T1000 (cell line): ENCODE results near the gene PPP1R9A.
A peak's percentile ranks its signal among the peaks of the same experiment; 100 is the strongest.

Source experiments
- DNase-seq: peaks from one replicate; lab custom pipeline; 2025; ENCODE audit warnings: mixed read lengths; lab: John Stamatoyannopoulos, UW

PPP1R9A gene

GRCh38 chr7:95204618-95205017 is 297.2 kb downstream of the PPP1R9A start:
- DNase-seq: no peak

GRCh38 chr7:95205665-95206225 is 298.4 kb downstream of the PPP1R9A start:
- DNase-seq: no peak

- DNase-seq: no peak
Measured at GRCh38 chr7:95209276-95209675, 301.9 kb downstream of the PPP1R9A start.

- no peak for DNase-seq
Measured at GRCh38 chr7:95209788-95210187, 302.4 kb downstream of the PPP1R9A start.

GRCh38 chr7:95213148-95213547 is 305.8 kb downstream of the PPP1R9A start:
- no peak for DNase-seq

- peak; percentile 27 for DNase-seq
Measured at GRCh38 chr7:95213809-95214492, 306.6 kb downstream of the PPP1R9A start.

GRCh38 chr7:95219721-95220120 is 312.3 kb downstream of the PPP1R9A start:
- no peak for DNase-seq

GRCh38 chr7:95220328-95220727 is 312.9 kb downstream of the PPP1R9A start:
- DNase-seq: no peak

- no peak for DNase-seq
Measured at GRCh38 chr7:95225301-95225700, 317.9 kb downstream of the PPP1R9A start.

GRCh38 chr7:95229301-95229700 is 321.9 kb downstream of the PPP1R9A start:
- no peak for DNase-seq

- no peak for DNase-seq
Measured at GRCh38 chr7:95238252-95238943, 331.0 kb downstream of the PPP1R9A start.

GRCh38 chr7:95240921-95241320 is 333.5 kb downstream of the PPP1R9A start:
- DNase-seq: no peak

- no peak for DNase-seq
Measured at GRCh38 chr7:95242266-95242665, 334.9 kb downstream of the PPP1R9A start.

- no peak for DNase-seq
Measured at GRCh38 chr7:95244616-95245015, 337.2 kb downstream of the PPP1R9A start.

- DNase-seq: no peak
Measured at GRCh38 chr7:95245828-95246500, 338.6 kb downstream of the PPP1R9A start.

GRCh38 chr7:95246831-95247370 is 339.5 kb downstream of the PPP1R9A start:
- peak; percentile 9 for DNase-seq

GRCh38 chr7:95250571-95250970 is 343.2 kb downstream of the PPP1R9A start:
- no peak for DNase-seq

- no peak for DNase-seq
Measured at GRCh38 chr7:95251966-95252365, 344.6 kb downstream of the PPP1R9A start.

- DNase-seq: no peak
Measured at GRCh38 chr7:95253986-95254385, 346.6 kb downstream of the PPP1R9A start.

- no peak for DNase-seq
Measured at GRCh38 chr7:95255691-95256090, 348.3 kb downstream of the PPP1R9A start.

GRCh38 chr7:95261895-95262415 is 354.6 kb downstream of the PPP1R9A start:
- no peak for DNase-seq

- no peak for DNase-seq
Measured at GRCh38 chr7:95262875-95263274, 355.5 kb downstream of the PPP1R9A start.
